HEK293T (cell line): ENCODE data around the gene SPDYE6.
"Not testable (repeated sequence)": the region's sequence is repeated elsewhere in the genome, so short reads cannot be mapped to it uniquely, and the experiment has no call there.

Source experiments
- ARNT ChIP-seq: fragments of 450-650 bp; IDR thresholded peaks from 2 replicates; pipeline ENCODE4 v1.6.1; 2017; ENCODE audit warnings: mild to moderate bottlenecking
- CTBP1 ChIP-seq: fragments of 450-650 bp; IDR thresholded peaks from 2 replicates; pipeline ENCODE4 v1.6.1; 2016; ENCODE audit warnings: borderline replicate concordance
- FOXA1 ChIP-seq: fragments of 450-650 bp; IDR thresholded peaks from 2 replicates; pipeline ENCODE4 v1.6.1; 2016; ENCODE audit warnings: mild to moderate bottlenecking
- FOXK2 ChIP-seq: fragments of 450-650 bp; IDR thresholded peaks from 2 replicates; pipeline ENCODE4 v1.6.1; 2016; ENCODE audit warnings: mild to moderate bottlenecking
- SUZ12 ChIP-seq: fragments of 450-650 bp; IDR thresholded peaks from 2 replicates; pipeline ENCODE4 v1.6.1; 2016; ENCODE audit warnings: mild to moderate bottlenecking
- TF ChIP-seq, protein P1 (sequence below): fragments of 450-650 bp; IDR thresholded peaks from 2 replicates; pipeline ENCODE4 v1.6.1; 2016

- not testable (repeated sequence) for TF ChIP-seq FOXA1, FOXK2, SUZ12, ARNT, CTBP1
- TF ChIP-seq, protein P1, sequence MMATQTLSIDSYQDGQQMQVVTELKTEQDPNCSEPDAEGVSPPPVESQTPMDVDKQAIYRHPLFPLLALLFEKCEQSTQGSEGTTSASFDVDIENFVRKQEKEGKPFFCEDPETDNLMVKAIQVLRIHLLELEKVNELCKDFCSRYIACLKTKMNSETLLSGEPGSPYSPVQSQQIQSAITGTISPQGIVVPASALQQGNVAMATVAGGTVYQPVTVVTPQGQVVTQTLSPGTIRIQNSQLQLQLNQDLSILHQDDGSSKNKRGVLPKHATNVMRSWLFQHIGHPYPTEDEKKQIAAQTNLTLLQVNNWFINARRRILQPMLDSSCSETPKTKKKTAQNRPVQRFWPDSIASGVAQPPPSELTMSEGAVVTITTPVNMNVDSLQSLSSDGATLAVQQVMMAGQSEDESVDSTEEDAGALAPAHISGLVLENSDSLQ: not testable (repeated sequence)
Measured at GRCh38 chr7:102364394-102364886, 8.2 kb upstream of the SPDYE6 start.
